ENCODE results near the gene OPA3.

Gene OPA3

GRCh38 chr19:45564131-45564780, 20.3 kb downstream of the OPA3 start:
- no peak for DNase-seq (ENCODE audit: low read depth)

- DNase-seq (ENCODE audit: low read depth): no peak
Observed at GRCh38 chr19:45560686-45561085, 23.9 kb downstream of the OPA3 start.

- no peak for DNase-seq (ENCODE audit: low read depth)
Observed at GRCh38 chr19:45560038-45560437, 24.6 kb downstream of the OPA3 start.

DNA sequence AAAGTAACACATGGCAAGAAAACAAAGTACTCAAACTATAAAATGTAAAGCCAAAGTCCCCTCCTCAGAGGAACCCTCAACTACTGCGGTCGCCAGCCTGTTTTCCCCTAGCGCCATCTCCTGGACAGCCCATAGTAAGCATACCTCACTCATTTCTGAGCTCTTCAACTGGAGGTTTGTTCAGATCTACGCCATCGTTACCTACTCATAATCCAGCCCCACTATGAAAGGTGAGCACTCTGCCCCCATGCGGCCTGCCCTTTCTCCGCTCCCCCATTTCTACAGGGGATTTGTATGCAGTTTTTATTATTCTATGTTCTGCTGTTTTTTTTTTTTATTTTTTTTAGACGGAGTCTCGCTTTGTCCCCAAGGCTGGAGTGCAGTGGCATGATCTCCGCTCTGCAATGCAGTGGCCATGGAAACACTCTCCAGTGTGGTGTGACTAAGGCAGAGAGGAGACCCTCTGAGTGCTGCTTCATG, 26.2 kb downstream of the OPA3 start:
- peak; percentile 50 for DNase-seq (ENCODE audit: low read depth)

- DNase-seq (ENCODE audit: low read depth): no peak
Observed at GRCh38 chr19:45556835-45557234, 27.8 kb downstream of the OPA3 start.

GRCh38 chr19:45554481-45554880, 30.1 kb downstream of the OPA3 start:
- DNase-seq (ENCODE audit: low read depth): no peak

GRCh38 chr19:45553464-45553863, 31.1 kb downstream of the OPA3 start:
- no peak for DNase-seq (ENCODE audit: low read depth)

DNA sequence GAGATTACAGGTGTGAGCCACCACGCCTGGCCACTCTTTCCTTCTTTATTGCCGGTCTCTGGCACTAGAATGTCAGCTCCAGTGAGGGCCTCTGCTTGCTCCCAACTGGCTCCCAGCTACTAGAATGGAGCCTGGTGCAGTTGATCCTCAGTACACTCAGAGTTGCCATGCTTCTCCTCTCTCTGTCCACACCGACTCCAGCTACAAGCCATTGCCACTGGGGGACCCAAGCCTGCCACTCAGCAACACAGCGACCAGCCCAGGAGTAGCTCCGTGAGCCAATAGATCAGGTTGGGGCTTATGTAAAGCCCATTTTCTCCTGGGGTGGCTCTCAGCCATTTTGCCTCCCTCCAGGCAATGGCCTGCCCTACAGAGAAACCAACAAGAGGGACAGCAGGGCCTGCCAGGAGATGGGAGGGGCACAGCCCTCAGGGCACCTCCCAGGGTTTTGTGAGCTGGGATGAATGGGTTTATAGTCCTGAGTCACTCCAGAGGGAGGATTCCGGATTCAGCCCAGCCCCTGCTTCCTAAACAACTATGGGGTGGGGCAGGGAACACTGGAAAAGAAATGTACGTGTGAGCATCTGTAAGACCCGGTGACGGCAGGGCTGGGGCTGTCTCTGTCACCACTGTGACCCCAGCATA, 36.5 kb downstream of the OPA3 start:
- no peak for DNase-seq (ENCODE audit: low read depth)

DNA sequence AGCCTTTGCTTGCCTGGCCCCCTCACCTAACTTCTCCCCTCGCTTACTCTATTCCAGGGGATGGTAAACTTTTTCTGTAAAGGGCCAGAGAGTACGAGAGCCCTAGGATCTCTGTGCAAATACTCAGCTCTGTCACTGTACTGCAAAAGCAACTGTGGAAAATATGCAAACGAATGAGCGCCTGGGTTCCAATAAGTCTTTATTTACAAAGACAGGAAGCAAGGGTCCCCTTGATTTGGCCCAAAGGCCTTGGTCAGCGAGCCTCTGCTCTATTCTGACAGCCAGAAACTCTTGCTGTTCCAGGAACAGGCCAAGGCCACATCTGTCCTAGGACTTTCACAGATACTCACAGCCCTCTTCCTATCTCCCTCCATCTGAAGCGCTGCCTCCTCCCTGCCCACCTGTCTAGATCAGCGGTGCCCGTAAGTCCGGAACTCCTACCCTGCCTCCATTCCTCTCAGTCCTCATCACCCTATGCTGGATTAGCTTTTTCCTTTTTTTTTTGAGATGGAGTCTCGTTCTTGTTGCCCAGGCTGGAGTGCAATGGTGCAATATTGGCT, 37.3 kb downstream of the OPA3 start:
- DNase-seq (ENCODE audit: low read depth): no peak

DNA sequence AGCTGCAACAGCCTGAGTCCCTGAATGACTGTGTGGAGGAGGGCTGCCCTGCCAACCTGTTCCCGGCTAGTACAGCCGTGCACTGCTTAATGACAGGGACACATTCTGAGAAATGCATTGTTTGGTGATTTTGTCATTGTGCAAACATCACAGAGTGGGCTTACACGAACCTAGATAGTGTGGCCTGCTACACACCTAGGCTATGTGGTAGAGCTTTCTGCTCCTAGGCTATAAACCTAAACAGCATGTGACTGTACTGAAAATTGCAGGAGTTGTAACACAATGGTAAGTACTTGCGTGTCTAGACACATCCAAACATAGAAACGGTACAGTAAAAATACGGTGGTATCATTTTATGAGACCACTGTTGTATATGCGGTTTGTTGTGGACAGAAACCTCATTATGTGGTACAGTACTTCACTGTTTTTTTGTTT, 42.4 kb downstream of the OPA3 start:
- no peak for DNase-seq (ENCODE audit: low read depth)

GRCh38 chr19:45539459-45539858, 45.1 kb downstream of the OPA3 start:
- DNase-seq (ENCODE audit: low read depth): no peak

GRCh38 chr19:45531349-45531748, 53.3 kb downstream of the OPA3 start:
- no peak for DNase-seq (ENCODE audit: low read depth)

GRCh38 chr19:45529420-45529785, 55.2 kb downstream of the OPA3 start:
- no peak for DNase-seq (ENCODE audit: low read depth)

DNA sequence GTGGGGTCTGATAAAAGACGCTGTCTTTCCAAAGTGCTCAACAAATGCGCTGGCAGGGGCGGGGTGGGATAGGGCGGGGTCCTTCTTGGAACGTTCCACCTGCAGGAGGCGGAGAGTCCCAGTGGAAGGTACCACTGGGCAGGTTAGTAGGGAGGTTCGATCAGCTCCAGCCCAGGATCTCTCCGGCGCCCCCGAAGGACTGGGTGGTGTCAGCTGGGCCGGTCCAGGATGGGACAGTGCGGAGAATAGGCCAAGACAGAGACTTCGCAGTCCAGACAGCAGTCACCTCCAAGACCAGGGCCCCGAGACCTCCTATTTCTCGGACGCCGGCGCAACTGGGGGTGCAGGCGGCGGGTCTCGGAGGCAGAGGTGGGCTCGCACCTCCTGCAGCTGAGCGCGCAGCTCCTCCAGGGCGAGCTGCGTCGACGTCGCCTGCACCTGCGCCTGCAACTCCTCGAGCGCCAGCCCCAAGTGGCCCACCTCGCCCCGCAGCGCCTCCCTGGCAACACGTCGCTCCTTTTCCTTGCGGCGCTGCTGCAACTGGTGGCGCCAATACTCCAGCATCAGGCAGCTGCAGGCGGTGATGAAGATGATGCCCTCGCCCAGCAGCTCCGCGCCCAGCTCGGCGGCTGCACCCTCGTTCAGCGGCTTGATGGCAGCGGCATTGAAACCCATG, 55.7 kb downstream of the OPA3 start:
- peak; percentile 31 for DNase-seq (ENCODE audit: low read depth)

GRCh38 chr19:45528149-45528743, 56.4 kb downstream of the OPA3 start:
- DNase-seq (ENCODE audit: low read depth): peak; percentile 40

- no peak for DNase-seq (ENCODE audit: low read depth)
Observed at GRCh38 chr19:45527731-45528130, 56.9 kb downstream of the OPA3 start.

GRCh38 chr19:45526971-45527370, 57.6 kb downstream of the OPA3 start:
- DNase-seq (ENCODE audit: low read depth): no peak

- peak; percentile 51 for DNase-seq (ENCODE audit: low read depth)
Observed at GRCh38 chr19:45526143-45526542, 58.5 kb downstream of the OPA3 start.

- no peak for DNase-seq (ENCODE audit: low read depth)
Observed at GRCh38 chr19:45524575-45525129, 60.0 kb downstream of the OPA3 start.

GRCh38 chr19:45523642-45524256, 60.9 kb downstream of the OPA3 start:
- DNase-seq (ENCODE audit: low read depth): peak; percentile 73

DNA sequence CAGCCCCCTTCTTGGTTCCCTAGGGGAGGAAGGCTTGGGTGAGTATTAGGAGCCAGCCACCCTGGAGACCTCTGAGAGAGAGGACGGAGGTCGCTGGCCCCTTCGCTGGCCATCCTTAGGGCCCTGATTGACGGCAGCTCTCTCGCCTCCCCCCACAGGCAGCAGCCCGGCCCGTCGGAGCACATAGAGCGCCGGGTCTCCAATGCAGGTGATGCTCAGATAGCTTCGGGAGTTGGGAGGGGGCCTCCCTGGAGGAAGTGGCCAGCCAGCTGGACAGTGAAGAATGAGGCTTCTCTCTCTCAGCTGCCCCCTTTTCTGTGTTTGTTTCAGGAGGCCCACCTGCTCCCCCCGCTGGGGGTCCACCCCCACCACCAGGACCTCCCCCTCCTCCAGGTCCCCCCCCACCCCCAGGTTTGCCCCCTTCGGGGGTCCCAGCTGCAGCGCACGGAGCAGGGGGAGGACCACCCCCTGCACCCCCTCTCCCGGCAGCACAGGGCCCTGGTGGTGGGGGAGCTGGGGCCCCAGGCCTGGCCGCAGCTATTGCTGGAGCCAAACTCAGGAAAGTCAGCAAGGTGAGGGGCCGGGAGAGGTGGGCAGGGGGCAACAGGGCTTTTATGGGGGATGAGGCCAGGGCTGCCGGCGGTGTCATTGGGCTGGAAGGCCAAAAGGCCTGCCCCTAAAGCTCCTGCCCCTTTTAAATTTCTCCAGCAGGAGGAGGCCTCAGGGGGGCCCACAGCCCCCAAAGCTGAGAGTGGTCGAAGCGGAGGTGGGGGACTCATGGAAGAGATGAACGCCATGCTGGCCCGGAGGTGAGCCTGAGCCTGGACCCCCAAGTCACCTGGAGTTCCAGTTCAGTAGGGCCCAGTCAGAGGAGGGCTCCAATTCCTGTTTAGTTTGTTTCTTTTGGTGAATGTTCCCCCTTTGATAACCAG, 62.3 kb downstream of the OPA3 start:
- DNase-seq (ENCODE audit: low read depth): no peak
